Suprapubic skin (tissue), 3 donors: ENCODE measurements around the gene FAM120AOS.

ENCODE experiments used
- CTCF ChIP-seq, 2 donors: fragments of 200-600 bp in 1 of 2; fragments of 450-650 bp in 1 of 2; sonication (generic) in 1 of 2; IDR thresholded peaks; one replicate each; pipeline ENCODE4 v1.5.1; 2016 to 2019; ENCODE audit warnings: antibody characterized with exemption in 2 of 2, mild to moderate bottlenecking in 1 of 2, moderate library complexity in 1 of 2
- POLR2AphosphoS5 ChIP-seq, 3 donors: sonication (generic); formaldehyde crosslinking; IDR thresholded peaks; one replicate each; pipeline ENCODE4 v1.6.1; 2017; ENCODE audit warnings: antibody characterized with exemption in 3 of 3

GRCh38 chr9:93500571-93501298 is 47.4 kb upstream of the FAM120AOS start:
- TF ChIP-seq CTCF (IDR thresholded peaks at IDR 0.05) (no peak), POLR2AphosphoS5 (IDR thresholded peaks at IDR 0.05) (no peak)
